Transverse colon (tissue), 4 donors: ENCODE data around the gene PAFAH2. TPM values are rescaled to one million over a fixed set of nuclear protein-coding genes. Genes with fewer than 3 reads are reported as not detected.

Experiments
- DNase-seq: peaks from one replicate; pipeline ENCODE4 v3.0.0-alpha.2; 2019
- H3K27ac ChIP-seq, 4 donors: fragments of 200-600 bp; sonication (generic); 2 replicates each; pipeline ENCODE4 v1.5.1; 2016 to 2018; ENCODE audit warnings: inconsistent platforms in 4 of 4
- H3K27me3 ChIP-seq: fragments of 200-600 bp; sonication (generic); 2 replicates; pipeline ENCODE4 v1.5.1; 2017; ENCODE audit warnings: inconsistent platforms
- H3K36me3 ChIP-seq, 4 donors: fragments of 200-600 bp; sonication (generic); 2 replicates each; pipeline ENCODE4 v1.5.1; 2017 to 2019; ENCODE audit warnings: inconsistent platforms in 4 of 4
- H3K4me1 ChIP-seq, 4 donors: fragments of 200-600 bp; sonication (generic); 2 replicates each; pipeline ENCODE4 v1.5.1; 2017 to 2020; ENCODE audit warnings: inconsistent platforms in 4 of 4
- H3K4me3 ChIP-seq, 4 donors: fragments of 200-600 bp; sonication (generic); 1 replicate in 1 of 4; 2 replicates in 3 of 4; pipeline versions ENCODE4 v1.5.1 to v1.6.1; 2017 to 2019; ENCODE audit warnings: inconsistent platforms in 4 of 4
- H3K9me3 ChIP-seq, 2 donors: fragments of 200-600 bp; sonication (generic); 2 replicates each; pipeline ENCODE4 v1.5.1; 2017 to 2019; ENCODE audit warnings: inconsistent platforms in 2 of 2
- CTCF ChIP-seq, 5 experiments: fragments of 200-600 bp in 3 of 5; fragments of 450-650 bp in 2 of 5; sonication (generic) in 3 of 5; IDR thresholded peaks; 1 replicate in 2 of 5; 2 replicates in 3 of 5; pipeline ENCODE4 v1.5.1; 2016 to 2017; ENCODE audit warnings: antibody characterized with exemption in 5 of 5, inconsistent platforms in 3 of 5, mild to moderate bottlenecking in 2 of 5, moderate library complexity in 1 of 5
- EP300 ChIP-seq: sonication (generic); formaldehyde crosslinking; IDR thresholded peaks from one replicate; pipeline ENCODE4 v1.6.1; 2017; ENCODE audit warnings: antibody characterized with exemption, low read depth
- POLR2A ChIP-seq: fragments of 450-650 bp; IDR thresholded peaks from one replicate; pipeline ENCODE4 v1.6.1; 2016; ENCODE audit warnings: antibody characterized with exemption, mild to moderate bottlenecking, moderate library complexity
- POLR2AphosphoS5 ChIP-seq, 3 donors: sonication (generic); formaldehyde crosslinking; IDR thresholded peaks; one replicate each; pipeline ENCODE4 v1.6.1; 2016; ENCODE audit warnings: antibody characterized with exemption in 3 of 3
- WGBS, 2 donors: methylation state at CpG; one replicate each; pipeline ENCODE4 v1.1.5; 2018; ENCODE audit warnings: low coverage in 1 of 2; 5-methylcytosine and 5-hydroxymethylcytosine counted together
- in situ Hi-C, 4 donors: fragments of 200-750 bp; cut with MboI; loops; one replicate each; pipeline versions ENCODE4 v1.15.0 to v1.15.1; 2017; ENCODE audit warnings: low sequenced_read_pairs in 3 of 4, low pct_ligation_motif_present in 1 of 4, low pct_unique_long_range_greater_than_20kb in 1 of 4
- intact Hi-C: fragments of 100-400 bp; cut with DNase I; formaldehyde crosslinking; loops from one replicate; pipeline ENCODE4 v1.15.1; 2023; ENCODE audit warnings: low total_unique reads
- total RNA-seq, 4 donors: library from RNA; depleted of rRNA; stranded (reverse); fragments of >200 nt; gene quantifications; one replicate each; pipeline ENCODE4 v1.1.0, GENCODE V29; 2016

Gene PAFAH2
- total RNA-seq, 4 donors from 2014 or later = 23.1 to 60.1 (median 38.8) TPM

GRCh38 chr1:26015358-26015757 lies 17.5 kb upstream of the PAFAH2 start:
- 81 to 100% methylated on average over 1 to 2 of the region's 2 CpGs for WGBS, 2 donors
- H3K27ac ChIP-seq = no peak overlapping the region

GRCh38 chr1:26014179-26014578 lies 16.3 kb upstream of the PAFAH2 start:
- no peak for DNase-seq
- in situ Hi-C loops = no loop called here
- H3K36me3 ChIP-seq = no peaks in the 10 kb centered on the region
- H3K27me3 ChIP-seq = no peaks in the 10 kb centered on the region
- H3K4me3 ChIP-seq = no peak overlapping the region
- no peak overlapping the region for H3K27ac ChIP-seq
- TF ChIP-seq CTCF (IDR thresholded peaks at IDR 0.05) (no peak), POLR2A (no peak), POLR2AphosphoS5 (IDR thresholded peaks at IDR 0.05) (no peak), EP300 (no peak)
- no peaks in the 10 kb centered on the region for H3K4me1 ChIP-seq
- intact Hi-C loops = no loop called here
- 92% methylated on average over 2 of the region's 2 CpGs; no CpG with 5 or more reads in 1 of the 2 donors for WGBS, 2 donors
- no peaks in the 10 kb centered on the region for H3K9me3 ChIP-seq

More at GRCh38 chr1:26015358-26015757, 17.5 kb upstream of the PAFAH2 start:
- H3K4me3 ChIP-seq = no peak overlapping the region
- in situ Hi-C loops = no loop called here
- no peaks in the 10 kb centered on the region for H3K36me3 ChIP-seq
- no peaks in the 10 kb centered on the region for H3K27me3 ChIP-seq
- TF ChIP-seq POLR2AphosphoS5 (IDR thresholded peaks at IDR 0.05) = no peak
- no peak for TF ChIP-seq CTCF (IDR thresholded peaks at IDR 0.05)
- TF ChIP-seq POLR2A = no peak
- TF ChIP-seq EP300 = no peak
- no peaks in the 10 kb centered on the region for H3K4me1 ChIP-seq
- peak; percentile 44 for DNase-seq
- intact Hi-C loops = no loop called here
- no peaks in the 10 kb centered on the region for H3K9me3 ChIP-seq

- no peaks in the 10 kb centered on the region for H3K9me3 ChIP-seq
- TF ChIP-seq POLR2AphosphoS5 (IDR thresholded peaks at IDR 0.05) = no peak
- no peak for TF ChIP-seq POLR2A
- no peak for TF ChIP-seq CTCF (IDR thresholded peaks at IDR 0.05)
- TF ChIP-seq EP300 = no peak
- H3K27ac ChIP-seq = no peak overlapping the region
- no peaks in the 10 kb centered on the region for H3K4me1 ChIP-seq
- DNase-seq = no peak
- no peaks in the 10 kb centered on the region for H3K27me3 ChIP-seq
- in situ Hi-C loops (no loop called here), intact Hi-C loops (no loop called here)
- H3K4me3 ChIP-seq = no peak overlapping the region
- no peaks in the 10 kb centered on the region for H3K36me3 ChIP-seq
- 54 to 68% methylated on average over 3 of the region's 3 CpGs for WGBS, 2 donors
Observed at GRCh38 chr1:26012864-26013263, 15.0 kb upstream of the PAFAH2 start.

GRCh38 chr1:26010825-26011224 lies 13.0 kb upstream of the PAFAH2 start:
- Histone ChIP-seq H3K27ac (no peak overlapping the region), H3K36me3 (no peaks in the 10 kb centered on the region), H3K27me3 (no peaks in the 10 kb centered on the region), H3K4me1 (no peaks in the 10 kb centered on the region), H3K9me3 (no peaks in the 10 kb centered on the region), H3K4me3 (no peak overlapping the region)
- DNase-seq = no peak
- intact Hi-C loops (no loop called here), in situ Hi-C loops (no loop called here)
- TF ChIP-seq EP300 (no peak), POLR2AphosphoS5 (IDR thresholded peaks at IDR 0.05) (no peak), CTCF (IDR thresholded peaks at IDR 0.05) (no peak), POLR2A (no peak)
- WGBS, 2 donors = 67 to 92% methylated on average over 1 to 3 of the region's 3 CpGs
